ENCODE results near the gene IP6K3. TPM values are rescaled to one million over a fixed set of nuclear protein-coding genes. Genes with fewer than 3 reads are reported as not detected.

IP6K3 gene
- total RNA-seq, 1 experiment from 2014 or later, result not detected

- H3K4me3 ChIP-seq (ENCODE audit: low read depth in 2 of 2, low read length in 2 of 2), result no peak overlapping the region
- intact Hi-C loops (cut with micrococcal nuclease; ENCODE audit: unreplicated experiment) (no loop called here), in situ Hi-C loops (cut with HindIII; ENCODE audit: low pct_unique_long_range_greater_than_20kb, low sequenced_read_pairs) (no loop called here)
- peaks cover 22% of the 10 kb centered on the region for H3K36me3 ChIP-seq (ENCODE audit: control insufficient read depth, insufficient read depth, low read length)
- DNase-seq (ENCODE audit: low read depth, low spot score), result no peak
- ChIA-PET POLR2A (no interaction called here), CTCF (no interaction called here)
- BruUV-seq (replicated peaks), result no TSS peak
- peaks cover 38% of the 10 kb centered on the region for H3K4me1 ChIP-seq (ENCODE audit: control insufficient read depth, insufficient read depth, low read length)
- no peaks in the 10 kb centered on the region for H3K27me3 ChIP-seq (ENCODE audit: control insufficient read depth, insufficient read depth, low read length)
- no peaks in the 10 kb centered on the region for H3K9me3 ChIP-seq (ENCODE audit: control insufficient read depth, insufficient read depth, low read depth, low read length)
- no peak overlapping the region for H3K27ac ChIP-seq (ENCODE audit: low read length)
- TF ChIP-seq TCF7L2 (IDR thresholded peaks at IDR 0.05; ENCODE audit: low read depth, low read length), result no peak
- no peak for TF ChIP-seq POLR2AphosphoS5 (IDR thresholded peaks at IDR 0.05; ENCODE audit: low read depth, low read length)
- TF ChIP-seq, protein P1, sequence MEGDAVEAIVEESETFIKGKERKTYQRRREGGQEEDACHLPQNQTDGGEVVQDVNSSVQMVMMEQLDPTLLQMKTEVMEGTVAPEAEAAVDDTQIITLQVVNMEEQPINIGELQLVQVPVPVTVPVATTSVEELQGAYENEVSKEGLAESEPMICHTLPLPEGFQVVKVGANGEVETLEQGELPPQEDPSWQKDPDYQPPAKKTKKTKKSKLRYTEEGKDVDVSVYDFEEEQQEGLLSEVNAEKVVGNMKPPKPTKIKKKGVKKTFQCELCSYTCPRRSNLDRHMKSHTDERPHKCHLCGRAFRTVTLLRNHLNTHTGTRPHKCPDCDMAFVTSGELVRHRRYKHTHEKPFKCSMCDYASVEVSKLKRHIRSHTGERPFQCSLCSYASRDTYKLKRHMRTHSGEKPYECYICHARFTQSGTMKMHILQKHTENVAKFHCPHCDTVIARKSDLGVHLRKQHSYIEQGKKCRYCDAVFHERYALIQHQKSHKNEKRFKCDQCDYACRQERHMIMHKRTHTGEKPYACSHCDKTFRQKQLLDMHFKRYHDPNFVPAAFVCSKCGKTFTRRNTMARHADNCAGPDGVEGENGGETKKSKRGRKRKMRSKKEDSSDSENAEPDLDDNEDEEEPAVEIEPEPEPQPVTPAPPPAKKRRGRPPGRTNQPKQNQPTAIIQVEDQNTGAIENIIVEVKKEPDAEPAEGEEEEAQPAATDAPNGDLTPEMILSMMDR (IDR thresholded peaks at IDR 0.05), result no peak
- TF ChIP-seq, protein P2, sequence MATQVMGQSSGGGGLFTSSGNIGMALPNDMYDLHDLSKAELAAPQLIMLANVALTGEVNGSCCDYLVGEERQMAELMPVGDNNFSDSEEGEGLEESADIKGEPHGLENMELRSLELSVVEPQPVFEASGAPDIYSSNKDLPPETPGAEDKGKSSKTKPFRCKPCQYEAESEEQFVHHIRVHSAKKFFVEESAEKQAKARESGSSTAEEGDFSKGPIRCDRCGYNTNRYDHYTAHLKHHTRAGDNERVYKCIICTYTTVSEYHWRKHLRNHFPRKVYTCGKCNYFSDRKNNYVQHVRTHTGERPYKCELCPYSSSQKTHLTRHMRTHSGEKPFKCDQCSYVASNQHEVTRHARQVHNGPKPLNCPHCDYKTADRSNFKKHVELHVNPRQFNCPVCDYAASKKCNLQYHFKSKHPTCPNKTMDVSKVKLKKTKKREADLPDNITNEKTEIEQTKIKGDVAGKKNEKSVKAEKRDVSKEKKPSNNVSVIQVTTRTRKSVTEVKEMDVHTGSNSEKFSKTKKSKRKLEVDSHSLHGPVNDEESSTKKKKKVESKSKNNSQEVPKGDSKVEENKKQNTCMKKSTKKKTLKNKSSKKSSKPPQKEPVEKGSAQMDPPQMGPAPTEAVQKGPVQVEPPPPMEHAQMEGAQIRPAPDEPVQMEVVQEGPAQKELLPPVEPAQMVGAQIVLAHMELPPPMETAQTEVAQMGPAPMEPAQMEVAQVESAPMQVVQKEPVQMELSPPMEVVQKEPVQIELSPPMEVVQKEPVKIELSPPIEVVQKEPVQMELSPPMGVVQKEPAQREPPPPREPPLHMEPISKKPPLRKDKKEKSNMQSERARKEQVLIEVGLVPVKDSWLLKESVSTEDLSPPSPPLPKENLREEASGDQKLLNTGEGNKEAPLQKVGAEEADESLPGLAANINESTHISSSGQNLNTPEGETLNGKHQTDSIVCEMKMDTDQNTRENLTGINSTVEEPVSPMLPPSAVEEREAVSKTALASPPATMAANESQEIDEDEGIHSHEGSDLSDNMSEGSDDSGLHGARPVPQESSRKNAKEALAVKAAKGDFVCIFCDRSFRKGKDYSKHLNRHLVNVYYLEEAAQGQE (IDR thresholded peaks at IDR 0.05; ENCODE audit: insufficient read depth in 1 of 2, low read depth in 2 of 2, low read length in 1 of 2), result no peak
- TF ChIP-seq SIN3A (IDR thresholded peaks at IDR 0.05; ENCODE audit: borderline replicate concordance, insufficient read depth, low read depth, low read length), result no peak
- no peak for ATAC-seq
Observed at GRCh38 chr6:33777398-33778388, 31.0 kb upstream of the IP6K3 start.

DNA sequence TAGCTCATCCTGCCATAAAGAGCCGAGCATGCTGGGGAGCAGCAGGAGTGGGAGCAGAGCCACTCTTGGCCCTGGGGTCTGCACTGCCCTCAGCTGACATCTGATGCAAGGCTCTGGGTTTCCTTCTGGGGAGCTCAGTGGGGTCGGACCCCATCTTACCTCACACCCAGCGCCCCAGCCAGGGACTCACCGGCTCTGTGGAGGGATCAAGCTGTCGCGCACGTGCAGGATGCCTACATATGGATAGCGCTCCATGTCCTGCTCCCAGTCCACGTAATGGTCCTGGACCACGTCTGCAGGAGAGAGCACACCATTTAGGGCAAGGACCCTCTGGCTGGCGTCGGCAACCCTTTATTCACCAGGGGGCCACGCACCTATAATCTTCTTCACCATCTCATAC is 30.1 kb upstream of the IP6K3 start:
- Histone ChIP-seq H3K27ac (ENCODE audit: low read length) (no peak overlapping the region), H3K4me1 (ENCODE audit: control insufficient read depth, insufficient read depth, low read length) (peaks cover 37% of the 10 kb centered on the region), H3K36me3 (ENCODE audit: control insufficient read depth, insufficient read depth, low read length) (peaks cover 22% of the 10 kb centered on the region), H3K9me3 (ENCODE audit: control insufficient read depth, insufficient read depth, low read depth, low read length) (no peaks in the 10 kb centered on the region), H3K27me3 (ENCODE audit: control insufficient read depth, insufficient read depth, low read length) (no peaks in the 10 kb centered on the region), H3K4me3 (ENCODE audit: low read depth in 2 of 2, low read length in 2 of 2) (no peak overlapping the region)
- ATAC-seq (no peak), DNase-seq (ENCODE audit: low read depth, low spot score) (no peak)
- TF ChIP-seq POLR2AphosphoS5 (IDR thresholded peaks at IDR 0.05; ENCODE audit: low read depth, low read length), result no peak
- TF ChIP-seq, protein P2 (IDR thresholded peaks at IDR 0.05; ENCODE audit: insufficient read depth in 1 of 2, low read depth in 2 of 2, low read length in 1 of 2), result no peak
- TF ChIP-seq TCF7L2 (IDR thresholded peaks at IDR 0.05; ENCODE audit: low read depth, low read length), result no peak
- no TSS peak for BruUV-seq (replicated peaks)
- ChIA-PET POLR2A (no interaction called here), CTCF (interaction anchor here (0.6 kb wide), 1 partner anchor 365 kb away, joined by 3 read pairs; no protein-coding TSS in a partner anchor)
- intact Hi-C loops (cut with micrococcal nuclease; ENCODE audit: unreplicated experiment) (no loop called here), in situ Hi-C loops (cut with HindIII; ENCODE audit: low pct_unique_long_range_greater_than_20kb, low sequenced_read_pairs) (no loop called here)

Measured in Panc1 (cell line).